Fibroblast of lung (primary cell): ENCODE measurements around the gene SAMD8. TPM values are rescaled to one million over a fixed set of nuclear protein-coding genes. Genes with fewer than 3 reads are reported as not detected.
"Not testable (repeated sequence)": the region's sequence is repeated elsewhere in the genome, so short reads cannot be mapped to it uniquely, and the experiment has no call there.

Experiments used
- DNase-seq, 2 donors: peaks; one replicate each; pipeline versions ENCODE4 v3.0.0 to v3.0.0-alpha.2; 2010; ENCODE audit warnings: low read depth in 2 of 2
- H2AFZ ChIP-seq: 2 replicates; pipeline ENCODE4 v1.5.1; 2012; ENCODE audit warnings: low read length, control low read depth, inconsistent platforms
- H3K27ac ChIP-seq: 2 replicates; pipeline ENCODE4 v1.5.1; 2011; ENCODE audit warnings: low read length, control low read depth; ENCODE audit not compliant: insufficient read depth
- H3K27me3 ChIP-seq: 2 replicates; pipeline ENCODE4 v1.5.1; 2011; ENCODE audit warnings: mild to moderate bottlenecking, low read length; ENCODE audit not compliant: control insufficient read depth, insufficient read depth
- H3K36me3 ChIP-seq: 2 replicates; pipeline ENCODE4 v1.5.1; 2011; ENCODE audit warnings: low read length; ENCODE audit not compliant: control insufficient read depth, insufficient read depth
- H3K4me1 ChIP-seq: 2 replicates; pipeline ENCODE4 v1.5.1; 2011; ENCODE audit warnings: low read length; ENCODE audit not compliant: control insufficient read depth, insufficient read depth; ENCODE audit errors: extremely low read depth
- H3K4me2 ChIP-seq: 2 replicates; pipeline ENCODE4 v1.5.1; 2011; ENCODE audit warnings: low read length, control low read depth; ENCODE audit not compliant: insufficient read depth; ENCODE audit errors: extremely low read depth
- H3K4me3 ChIP-seq, 4 experiments: fragments of 200-600 bp in 1 of 4; sonication (generic) in 1 of 4; replicated peaks in 1 of 4; 2 replicates each; pipeline ENCODE4 v1.5.1; 2011 to 2016; ENCODE audit warnings: low read length in 4 of 4, low read depth in 3 of 4, mild to moderate bottlenecking in 3 of 4, control low read depth in 2 of 4, inconsistent platforms in 1 of 4, mixed read lengths in 1 of 4; ENCODE audit not compliant: insufficient read depth in 1 of 4; ENCODE audit errors: control extremely low read depth in 1 of 4
- H3K79me2 ChIP-seq: 2 replicates; pipeline ENCODE4 v1.5.1; 2012; ENCODE audit warnings: mild to moderate bottlenecking, low read length, inconsistent platforms; ENCODE audit not compliant: control insufficient read depth, insufficient read depth
- H3K9ac ChIP-seq: 2 replicates; pipeline ENCODE4 v1.5.1; 2011; ENCODE audit warnings: mild to moderate bottlenecking, low read length, control low read depth; ENCODE audit not compliant: insufficient read depth
- H3K9me3 ChIP-seq: 2 replicates; pipeline ENCODE4 v1.5.1; 2012; ENCODE audit warnings: low read depth, low read length; ENCODE audit not compliant: control insufficient read depth, insufficient read depth
- H4K20me1 ChIP-seq: 2 replicates; pipeline ENCODE4 v1.5.1; 2011; ENCODE audit warnings: low read length; ENCODE audit not compliant: control insufficient read depth, insufficient read depth; ENCODE audit errors: extremely low read depth
- CTCF ChIP-seq, 2 donors: IDR thresholded peaks in 1 of 2; conservative IDR thresholded peaks in 1 of 2; 1 replicate in 1 of 2; 2 replicates in 1 of 2; pipeline ENCODE4 v1.5.1; 2011 to 2012; ENCODE audit warnings: low read length in 2 of 2, control low read depth in 1 of 2, inconsistent platforms in 1 of 2, low read depth in 1 of 2, mild to moderate bottlenecking in 1 of 2
- EZH2 ChIP-seq: IDR thresholded peaks from 2 replicates; pipeline ENCODE4 v1.5.1; 2012; ENCODE audit warnings: low read length, control low read depth, mild to moderate bottlenecking; ENCODE audit errors: missing control alignments
- polyA plus RNA-seq, 2 donors: library from polyadenylated mRNA; depleted of rRNA in 1 of 2; stranded (reverse) in 1 of 2; unstranded in 1 of 2; fragments of >200 nt; gene quantifications; 2 replicates each; pipeline ENCODE4 v1.2.1, GENCODE V29; 2011 to 2012; ENCODE audit warnings: missing spikeins in 1 of 2
- total RNA-seq: library from RNA; depleted of rRNA; stranded (reverse); fragments of >200 nt; gene quantifications from 2 replicates; pipeline ENCODE4 v1.2.1, GENCODE V29; 2014

The SAMD8 gene
- total and polyA plus RNA-seq, 2 donors (not counting 1 experiment from before 2014, with no cell fraction given): 32.5 to 51.5 TPM

GRCh38 chr10:75117995-75118394 is 6.5 kb downstream of the SAMD8 start:
- Histone ChIP-seq H3K9ac (no peak overlapping the region), H3K27ac (no peak overlapping the region), H3K9me3 (no peaks in the 10 kb centered on the region), H3K27me3 (no peaks in the 10 kb centered on the region), H3K4me2 (no peak overlapping the region), H3K4me1 (peaks cover 8% of the 10 kb centered on the region), H3K79me2 (peaks cover 70% of the 10 kb centered on the region), H4K20me1 (peaks cover 3% of the 10 kb centered on the region), H2AFZ (no peak overlapping the region), H3K4me3 (no peak overlapping the region), H3K36me3 (no peaks in the 10 kb centered on the region)
- TF ChIP-seq EZH2 (no peak), CTCF (conservative IDR thresholded peaks at IDR 0.05 in 1 of 2, IDR thresholded peaks at IDR 0.05 in 1 of 2; ENCODE audit: low read depth in 1 of 2, low read length in 2 of 2) (no peak)
- DNase-seq: peak in 1 of 2 donors; percentile 55

GRCh38 chr10:75119444-75120066 is 8.1 kb downstream of the SAMD8 start:
- H3K4me1 ChIP-seq, H3K27ac ChIP-seq, H3K27me3 ChIP-seq, H3K9me3 ChIP-seq, H2AFZ ChIP-seq, H4K20me1 ChIP-seq, DNase-seq, H3K4me2 ChIP-seq, H3K36me3 ChIP-seq, H3K9ac ChIP-seq, H3K4me3 ChIP-seq: not testable (repeated sequence)
- H3K79me2 ChIP-seq: peaks cover 58% of the 10 kb centered on the region

GRCh38 chr10:75121322-75121721 is 9.9 kb downstream of the SAMD8 start:
- H3K36me3 ChIP-seq: peaks cover 4% of the 10 kb centered on the region
- no peak for DNase-seq
- H4K20me1 ChIP-seq: peaks cover 2% of the 10 kb centered on the region
- H3K4me2 ChIP-seq: no peak overlapping the region
- no peak overlapping the region for H2AFZ ChIP-seq
- no peak overlapping the region for H3K4me3 ChIP-seq
- H3K9me3 ChIP-seq: no peaks in the 10 kb centered on the region
- H3K79me2 ChIP-seq: peaks cover 49% of the 10 kb centered on the region
- H3K9ac ChIP-seq: no peak overlapping the region
- TF ChIP-seq CTCF (conservative IDR thresholded peaks at IDR 0.05 in 1 of 2, IDR thresholded peaks at IDR 0.05 in 1 of 2; ENCODE audit: low read depth in 1 of 2, low read length in 2 of 2): no peak
- TF ChIP-seq EZH2: no peak
- no peaks in the 10 kb centered on the region for H3K27me3 ChIP-seq
- no peak overlapping the region for H3K27ac ChIP-seq
- peaks cover 3% of the 10 kb centered on the region for H3K4me1 ChIP-seq
